H54 (cell line): ENCODE measurements around the gene ADRA2C.

Experiments
- DNase-seq: peaks from one replicate; pipeline ENCODE4 v3.0.0; 2011; ENCODE audit warnings: low spot score, mixed read lengths; ENCODE audit not compliant: insufficient read length
- FAIRE-seq: peaks from 3 replicates; lab custom pipeline; 2011; peaks lifted over from hg19 to GRCh38; lab: Jason Lieb, UNC
- POLR2A ChIP-seq: IDR thresholded peaks from 2 replicates; pipeline ENCODE4 v1.6.1; 2011; ENCODE audit warnings: low read depth, mild to moderate bottlenecking, low read length

The ADRA2C gene

DNA sequence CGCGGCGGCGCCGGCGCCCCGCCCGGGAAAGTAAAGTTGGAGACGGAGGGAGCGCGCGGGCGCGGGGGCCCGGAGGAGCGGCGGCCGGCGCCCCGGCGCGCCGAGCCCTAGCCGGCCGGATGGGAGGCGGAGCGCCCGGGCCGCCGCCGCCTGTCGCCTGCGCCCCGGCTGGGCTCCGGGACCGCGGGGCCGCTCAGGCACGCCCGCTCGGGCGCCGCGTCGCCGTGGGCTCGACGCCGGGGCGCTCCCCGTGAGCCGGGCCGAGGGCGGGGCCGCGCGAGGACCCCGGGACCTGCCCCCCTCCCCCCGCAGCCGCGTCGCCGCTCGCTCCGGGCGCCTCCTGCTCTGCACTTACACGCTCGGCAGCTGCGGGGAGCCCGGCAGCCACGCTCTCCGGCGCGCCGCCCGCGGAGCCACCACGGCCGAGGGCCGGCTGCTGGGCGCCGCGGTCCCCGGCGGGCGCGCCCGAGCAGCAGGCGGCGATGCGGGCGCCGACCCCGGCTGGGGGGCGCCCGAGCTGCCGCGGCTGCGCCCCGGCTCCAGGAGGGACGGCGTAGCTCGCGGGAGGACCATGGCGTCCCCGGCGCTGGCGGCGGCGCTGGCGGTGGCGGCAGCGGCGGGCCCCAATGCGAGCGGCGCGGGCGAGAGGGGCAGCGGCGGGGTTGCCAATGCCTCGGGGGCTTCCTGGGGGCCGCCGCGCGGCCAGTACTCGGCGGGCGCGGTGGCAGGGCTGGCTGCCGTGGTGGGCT lies at the start of gene ADRA2C:
Gene ADRA2C (plus strand): TSS at position 350 of the 749 bp plus-strand sequence. CDS start 222 bp downstream, at position 572.
- DNase-seq, result peak; percentile 23
- no peak for TF ChIP-seq POLR2A
- FAIRE-seq, result no peak

DNA sequence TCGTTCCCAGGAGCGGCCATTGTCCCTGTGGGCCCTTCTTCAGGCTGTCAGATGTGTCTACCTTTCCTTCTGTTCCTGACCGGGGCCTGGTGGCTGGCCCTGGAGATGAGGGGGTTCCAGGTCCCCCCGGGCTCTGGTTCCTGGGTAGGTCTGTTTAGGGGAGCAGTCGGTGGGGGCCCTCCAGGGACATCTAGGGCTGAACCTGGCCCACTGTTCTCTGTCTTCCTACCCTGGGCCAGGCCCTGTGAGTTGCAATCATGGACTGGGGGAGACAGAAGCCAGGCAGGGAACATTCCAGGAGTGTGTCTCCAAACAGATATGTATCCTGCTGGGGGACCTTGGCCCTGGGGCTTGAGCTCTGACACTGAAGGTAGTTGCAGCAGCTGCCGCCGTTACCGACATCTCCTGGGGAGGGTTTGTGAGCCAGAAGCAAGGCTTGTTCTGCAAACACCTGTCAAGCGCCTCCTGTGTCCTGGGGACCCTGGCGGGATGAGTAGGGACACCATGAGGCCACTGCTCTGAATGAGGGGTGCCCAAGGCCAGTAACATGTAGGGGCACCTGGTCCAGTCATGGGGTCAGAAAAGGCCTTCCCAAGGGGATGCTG lies 49.5 kb upstream of the ADRA2C start:
- DNase-seq, result no peak
- TF ChIP-seq POLR2A, result no peak
- FAIRE-seq, result no peak

DNA sequence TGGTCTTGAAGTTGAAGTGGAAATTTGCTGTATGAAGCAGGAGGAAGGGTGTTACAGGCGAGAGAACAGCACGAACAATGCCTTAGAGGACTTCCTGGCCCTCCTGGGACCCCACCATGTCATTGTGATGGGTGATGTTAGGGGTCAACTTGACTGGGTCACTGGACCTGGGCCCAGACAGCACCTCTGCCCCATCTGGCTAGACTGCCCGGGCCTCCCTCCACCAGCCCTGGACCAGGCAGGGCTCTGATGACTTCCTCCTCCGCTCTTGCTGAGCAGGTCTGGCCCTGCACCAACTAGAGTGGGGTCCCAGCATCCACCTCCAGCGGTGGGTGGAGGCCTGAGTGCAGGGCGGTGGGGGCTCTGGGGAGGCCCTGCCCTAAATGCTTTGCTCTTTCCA lies 48.9 kb upstream of the ADRA2C start:
- FAIRE-seq (no peak), DNase-seq (no peak)
- no peak for TF ChIP-seq POLR2A

GRCh38 chr4:3718462-3718861 lies 47.7 kb upstream of the ADRA2C start:
- TF ChIP-seq POLR2A, result no peak
- no peak for DNase-seq
- no peak for FAIRE-seq

DNA sequence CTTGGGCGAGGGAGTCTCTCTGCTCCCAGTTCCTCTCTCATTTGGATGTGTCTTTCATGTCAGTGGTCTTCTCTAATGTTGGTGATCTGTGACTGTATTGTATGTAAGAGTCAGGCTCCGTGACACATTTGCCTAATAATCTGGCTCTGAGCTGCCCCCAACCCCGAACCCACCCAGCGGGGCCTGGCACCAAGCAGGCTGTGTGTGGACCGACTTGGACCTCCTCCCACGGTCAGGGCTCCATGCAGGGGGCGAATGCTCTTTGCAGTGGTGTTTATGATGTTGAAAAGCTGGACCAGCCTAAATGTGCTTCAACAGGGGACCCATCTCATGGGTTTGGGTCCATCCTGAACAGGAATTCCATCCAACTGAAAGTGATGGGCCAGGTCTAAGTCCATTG lies 47.0 kb upstream of the ADRA2C start:
- TF ChIP-seq POLR2A, result no peak
- FAIRE-seq (no peak), DNase-seq (no peak)

GRCh38 chr4:3719836-3720235 lies 46.3 kb upstream of the ADRA2C start:
- FAIRE-seq (no peak), DNase-seq (no peak)
- TF ChIP-seq POLR2A, result no peak

DNA sequence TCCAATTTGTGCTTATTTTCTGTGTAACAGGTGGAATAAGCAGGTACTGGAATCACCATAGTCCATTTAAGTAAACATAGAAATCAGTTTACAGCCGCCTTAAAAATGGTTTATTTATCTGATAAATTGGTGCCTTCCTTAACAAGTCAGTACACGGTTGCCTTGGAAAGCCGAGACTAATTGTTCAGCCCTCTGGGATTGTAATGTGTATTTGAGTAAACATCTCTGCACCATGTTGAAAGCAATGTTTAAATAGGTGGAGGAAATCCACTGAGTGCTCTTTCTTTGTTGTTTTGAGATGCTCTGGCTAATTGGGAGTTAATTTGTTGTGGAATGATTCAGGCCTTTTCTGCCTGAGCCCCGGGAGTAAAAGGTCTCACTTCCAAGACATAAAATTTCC lies 45.7 kb upstream of the ADRA2C start:
- DNase-seq (no peak), FAIRE-seq (no peak)
- no peak for TF ChIP-seq POLR2A

GRCh38 chr4:3721186-3721585 lies 45.0 kb upstream of the ADRA2C start:
- TF ChIP-seq POLR2A, result no peak
- no peak for FAIRE-seq
- DNase-seq, result no peak

GRCh38 chr4:3721627-3722026 lies 44.6 kb upstream of the ADRA2C start:
- FAIRE-seq, result no peak
- no peak for TF ChIP-seq POLR2A
- no peak for DNase-seq

GRCh38 chr4:3722446-3723231 lies 43.5 kb upstream of the ADRA2C start:
- FAIRE-seq (no peak), DNase-seq (no peak)
- TF ChIP-seq POLR2A, result no peak

DNA sequence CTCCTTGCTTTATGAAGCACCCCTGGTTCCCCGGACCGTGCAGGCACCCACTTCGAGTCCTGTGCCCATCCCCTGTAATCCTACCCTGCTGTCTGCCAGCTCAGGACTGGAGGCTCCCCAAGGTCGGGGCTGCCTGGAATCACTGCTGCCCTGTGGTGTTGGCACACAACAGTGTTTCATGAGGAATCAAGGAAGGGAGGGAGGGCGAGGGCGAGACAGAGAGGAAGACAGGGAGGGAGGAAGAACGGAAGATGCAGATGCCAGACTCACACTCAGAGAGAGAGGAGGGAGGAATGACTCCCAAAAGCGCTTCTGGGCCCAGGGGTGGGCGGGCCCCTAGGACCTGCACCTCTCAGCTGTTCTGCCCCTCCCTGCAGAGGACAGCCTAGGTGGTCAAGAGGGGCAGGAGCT lies 42.9 kb upstream of the ADRA2C start:
- no peak for TF ChIP-seq POLR2A
- no peak for FAIRE-seq

DNA sequence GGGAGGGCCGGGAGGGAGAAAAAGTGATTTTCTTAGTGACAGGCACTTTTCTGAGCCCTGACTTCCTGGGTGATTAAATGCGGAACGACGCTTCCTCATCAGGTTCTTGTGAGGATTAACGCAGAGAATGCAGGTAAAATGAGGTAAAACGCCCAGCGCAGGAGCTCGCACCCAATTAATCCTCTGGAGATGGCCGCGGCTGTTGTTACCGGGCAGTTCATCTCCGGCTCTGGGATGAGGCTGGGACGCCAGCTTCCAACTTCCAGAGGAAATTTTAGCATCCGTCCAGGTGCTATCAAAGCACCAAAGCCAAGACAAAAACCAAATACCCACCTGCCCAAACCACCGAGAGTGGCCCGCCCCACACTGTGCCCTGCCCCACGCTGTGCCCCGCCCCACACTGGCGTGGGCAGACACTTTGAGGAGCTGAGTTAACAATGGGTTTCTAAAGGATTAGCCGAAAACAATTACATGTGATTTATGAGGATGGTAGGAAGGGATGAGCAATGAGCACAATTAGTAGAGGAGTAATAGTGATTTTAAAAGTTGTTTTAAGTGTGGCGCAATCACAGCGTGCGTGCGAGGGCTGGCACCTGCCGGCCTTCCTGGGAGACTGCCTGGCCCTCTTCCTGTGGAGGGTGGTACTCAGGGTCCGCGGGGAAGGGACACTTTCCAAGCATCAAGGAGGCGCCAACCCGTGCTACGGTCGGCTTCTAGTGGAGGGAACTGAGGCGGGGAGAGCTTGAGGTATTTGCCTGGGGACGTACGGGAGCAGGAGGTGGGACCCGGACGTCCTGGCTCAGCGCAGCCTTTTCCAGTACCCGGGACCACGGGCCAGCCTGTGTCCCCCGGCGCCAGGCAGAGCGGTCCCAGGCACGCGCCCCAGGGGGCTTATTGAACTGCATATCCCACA lies 41.6 kb upstream of the ADRA2C start:
- no peak for TF ChIP-seq POLR2A
- no peak for FAIRE-seq
- no peak for DNase-seq

More for the DNA sequence above, 42.9 kb upstream of the ADRA2C start:
- no peak for DNase-seq

GRCh38 chr4:3725936-3726870 lies 40.0 kb upstream of the ADRA2C start:
- DNase-seq, result no peak
- TF ChIP-seq POLR2A, result no peak
- no peak for FAIRE-seq
